ENCODE data around the gene GALNT18. TPM values are rescaled to one million over a fixed set of nuclear protein-coding genes. Genes with fewer than 3 reads are reported as not detected.

Gene GALNT18
- total RNA-seq, 1 donor from 2014 or later = not detected

GRCh38 chr11:11571893-11572292 is 49.9 kb downstream of the GALNT18 start:
- H3K4me1 Mint-ChIP-seq = no peaks in the 10 kb centered on the region
- H3K4me3 Mint-ChIP-seq = no peak overlapping the region
- no peak for ATAC-seq (ENCODE audit: low read depth)
- H3K27ac Mint-ChIP-seq = no peak overlapping the region
- TF ChIP-seq CTCF (IDR thresholded peaks at IDR 0.05) = no peak
- H3K27me3 Mint-ChIP-seq = no peaks in the 10 kb centered on the region
- H3K36me3 Mint-ChIP-seq (ENCODE audit: low read depth) = no peaks in the 10 kb centered on the region
- ChIA-PET POLR2A (no interaction called here), CTCF (no interaction called here)
- no peaks in the 10 kb centered on the region for H3K9me3 Mint-ChIP-seq
- no peak for DNase-seq
- intact Hi-C loops (cut with micrococcal nuclease) = no loop called here

GRCh38 chr11:11570823-11571222 is 51.0 kb downstream of the GALNT18 start:
- Mint-ChIP-seq H3K36me3 (ENCODE audit: low read depth) (no peaks in the 10 kb centered on the region), H3K4me1 (no peaks in the 10 kb centered on the region), H3K4me3 (no peak overlapping the region), H3K9me3 (no peaks in the 10 kb centered on the region), H3K27ac (no peak overlapping the region), H3K27me3 (no peaks in the 10 kb centered on the region)
- no peak for TF ChIP-seq CTCF (IDR thresholded peaks at IDR 0.05)
- CTCF ChIA-PET = no interaction called here
- ATAC-seq (ENCODE audit: low read depth) (no peak), DNase-seq (no peak)
- POLR2A ChIA-PET = no interaction called here
- intact Hi-C loops (cut with micrococcal nuclease) = no loop called here

- POLR2A ChIA-PET = no interaction called here
- intact Hi-C loops (cut with micrococcal nuclease) = no loop called here
Observed at GRCh38 chr11:11569936-11570491, 51.8 kb downstream of the GALNT18 start.

GRCh38 chr11:11568651-11569229 is 53.1 kb downstream of the GALNT18 start:
- intact Hi-C loops (cut with micrococcal nuclease) = no loop called here
- H3K4me3 Mint-ChIP-seq = no peak overlapping the region
- CTCF ChIA-PET = no interaction called here
- DNase-seq (no peak), ATAC-seq (ENCODE audit: low read depth) (no peak)
- no peaks in the 10 kb centered on the region for H3K36me3 Mint-ChIP-seq (ENCODE audit: low read depth)
- H3K9me3 Mint-ChIP-seq = no peaks in the 10 kb centered on the region
- H3K27me3 Mint-ChIP-seq = no peaks in the 10 kb centered on the region
- no peaks in the 10 kb centered on the region for H3K4me1 Mint-ChIP-seq
- no peak for TF ChIP-seq CTCF (IDR thresholded peaks at IDR 0.05)
- H3K27ac Mint-ChIP-seq = no peak overlapping the region
- POLR2A ChIA-PET = no interaction called here

More at GRCh38 chr11:11569936-11570491, 51.8 kb downstream of the GALNT18 start:
- H3K9me3 Mint-ChIP-seq = no peaks in the 10 kb centered on the region
- H3K36me3 Mint-ChIP-seq (ENCODE audit: low read depth) = no peaks in the 10 kb centered on the region
- H3K4me3 Mint-ChIP-seq = no peak overlapping the region
- TF ChIP-seq CTCF (IDR thresholded peaks at IDR 0.05) = no peak
- no peaks in the 10 kb centered on the region for H3K27me3 Mint-ChIP-seq
- no peak for ATAC-seq (ENCODE audit: low read depth)
- H3K27ac Mint-ChIP-seq = no peak overlapping the region
- no peaks in the 10 kb centered on the region for H3K4me1 Mint-ChIP-seq
- CTCF ChIA-PET = no interaction called here
- DNase-seq = no peak

- DNase-seq = no peak
- intact Hi-C loops (cut with micrococcal nuclease) = no loop called here
- no peak for ATAC-seq (ENCODE audit: low read depth)
- POLR2A ChIA-PET = no interaction called here
- H3K27ac Mint-ChIP-seq = no peak overlapping the region
- no peaks in the 10 kb centered on the region for H3K4me1 Mint-ChIP-seq
- no peak for TF ChIP-seq CTCF (IDR thresholded peaks at IDR 0.05)
- no peak overlapping the region for H3K4me3 Mint-ChIP-seq
- H3K36me3 Mint-ChIP-seq (ENCODE audit: low read depth) = no peaks in the 10 kb centered on the region
- CTCF ChIA-PET = no interaction called here
- H3K27me3 Mint-ChIP-seq = no peaks in the 10 kb centered on the region
- no peaks in the 10 kb centered on the region for H3K9me3 Mint-ChIP-seq
Observed at GRCh38 chr11:11567936-11568650, 53.7 kb downstream of the GALNT18 start.

All from activated B cell treated with CpG ODN at 0.5 μM for 24 hours (primary cell).